HG03039 (cell line): ENCODE results near the gene IQGAP1.
"Not testable (repeated sequence)": the region's sequence is repeated elsewhere in the genome, so short reads cannot be mapped to it uniquely, and the experiment has no call there.

Experiments
- ATAC-seq: cut with Tn5 transposase; IDR thresholded peaks from one replicate; pipeline ENCODE4 v1.9.1; 2021; ENCODE audit warnings: mild to moderate bottlenecking, moderate library complexity; ENCODE audit not compliant: unreplicated experiment

IQGAP1 gene

GRCh38 chr15:90409587-90409986 is 21.5 kb downstream of the IQGAP1 start:
- not testable (repeated sequence) for ATAC-seq

GRCh38 chr15:90410316-90410715 is 22.3 kb downstream of the IQGAP1 start:
- ATAC-seq = not testable (repeated sequence)

GRCh38 chr15:90411176-90411575 is 23.1 kb downstream of the IQGAP1 start:
- ATAC-seq = no peak

- peak; percentile 80 for ATAC-seq
Measured at GRCh38 chr15:90412356-90413194, 24.5 kb downstream of the IQGAP1 start.

- ATAC-seq = no peak
Measured at GRCh38 chr15:90413411-90414379, 25.7 kb downstream of the IQGAP1 start.

- ATAC-seq = no peak
Measured at GRCh38 chr15:90414408-90415028, 26.5 kb downstream of the IQGAP1 start.

- ATAC-seq = not testable (repeated sequence)
Measured at GRCh38 chr15:90416052-90416451, 28.0 kb downstream of the IQGAP1 start.

GRCh38 chr15:90418627-90419026 is 30.6 kb downstream of the IQGAP1 start:
- ATAC-seq = no peak

GRCh38 chr15:90419206-90419605 is 31.2 kb downstream of the IQGAP1 start:
- ATAC-seq = no peak

- ATAC-seq = peak; percentile 51
Measured at GRCh38 chr15:90419738-90420406, 31.8 kb downstream of the IQGAP1 start.

- no peak for ATAC-seq
Measured at GRCh38 chr15:90420451-90420850, 32.4 kb downstream of the IQGAP1 start.

GRCh38 chr15:90421527-90421926 is 33.5 kb downstream of the IQGAP1 start:
- ATAC-seq = no peak

- no peak for ATAC-seq
Measured at GRCh38 chr15:90422043-90422442, 34.0 kb downstream of the IQGAP1 start.

- ATAC-seq = no peak
Measured at GRCh38 chr15:90422936-90423335, 34.9 kb downstream of the IQGAP1 start.

- no peak for ATAC-seq
Measured at GRCh38 chr15:90423801-90424319, 35.8 kb downstream of the IQGAP1 start.

- ATAC-seq = no peak
Measured at GRCh38 chr15:90425726-90426346, 37.8 kb downstream of the IQGAP1 start.

GRCh38 chr15:90427185-90427584 is 39.1 kb downstream of the IQGAP1 start:
- no peak for ATAC-seq

- no peak for ATAC-seq
Measured at GRCh38 chr15:90432253-90432652, 44.2 kb downstream of the IQGAP1 start.

- ATAC-seq = no peak
Measured at GRCh38 chr15:90435652-90436337, 47.8 kb downstream of the IQGAP1 start.
